ENCODE data around the gene LRRIQ3.

GRCh38 chr1:74180490-74180889, 17.5 kb downstream of the LRRIQ3 start:
- TF ChIP-seq CTCF (IDR thresholded peaks at IDR 0.05) (no peak), POLR2A (IDR thresholded peaks at IDR 0.05) (no peak)

Data from right lobe of liver (tissue), 4 donors.